SKM-1 (cell line): ENCODE data around the gene TRIM24.
"Not testable (repeated sequence)": the region's sequence is repeated elsewhere in the genome, so short reads cannot be mapped to it uniquely, and the experiment has no call there.

Experiments used
- DNase-seq: peaks from one replicate; lab custom pipeline; 2025; ENCODE audit not compliant: unreplicated experiment; lab: John Stamatoyannopoulos, UW

The TRIM24 gene

GRCh38 chr7:138459413-138460175 lies 465 bp upstream of the TRIM24 start:
- peak; percentile 99 for DNase-seq

DNA sequence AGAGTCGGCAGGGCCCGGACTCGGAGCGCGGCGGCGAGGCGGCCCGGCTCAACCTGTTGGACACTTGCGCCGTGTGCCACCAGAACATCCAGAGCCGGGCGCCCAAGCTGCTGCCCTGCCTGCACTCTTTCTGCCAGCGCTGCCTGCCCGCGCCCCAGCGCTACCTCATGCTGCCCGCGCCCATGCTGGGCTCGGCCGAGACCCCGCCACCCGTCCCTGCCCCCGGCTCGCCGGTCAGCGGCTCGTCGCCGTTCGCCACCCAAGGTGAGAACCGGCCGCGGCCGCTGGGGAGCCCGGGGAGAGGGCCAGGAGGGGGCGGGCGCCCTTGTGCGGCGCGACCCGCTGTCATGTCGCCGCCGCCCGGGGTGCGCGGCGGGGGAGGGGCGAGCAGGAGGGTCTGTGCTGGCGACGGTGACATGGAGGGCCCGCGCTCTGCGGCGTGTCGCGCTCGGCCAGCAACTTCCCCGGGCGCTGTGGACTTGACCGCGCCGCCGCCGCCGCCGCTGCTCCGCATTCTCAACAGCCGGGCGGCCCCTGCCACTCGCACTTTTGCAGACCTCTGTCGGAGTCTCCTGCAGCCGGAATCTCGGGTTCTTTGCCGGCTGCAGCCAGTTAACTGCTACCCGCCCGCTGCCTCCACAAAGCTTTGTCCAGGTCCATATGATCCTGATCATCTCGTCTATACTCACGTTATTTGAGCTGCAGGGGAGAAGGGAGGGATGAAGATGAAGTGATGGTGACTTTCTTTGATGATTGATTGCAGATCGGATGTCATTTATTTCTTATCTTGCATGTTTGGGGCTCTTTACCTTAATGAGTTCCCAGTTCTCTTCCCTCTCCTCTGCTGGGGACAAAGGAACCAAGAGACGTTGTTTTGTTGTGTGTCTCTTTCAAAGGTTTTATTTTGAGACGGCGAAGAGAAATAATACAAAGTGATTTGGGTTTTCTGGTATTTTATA lies 869 bp downstream of the TRIM24 start:
- DNase-seq: no peak

- DNase-seq: not testable (repeated sequence)
Observed at GRCh38 chr7:138463291-138463618, 3.2 kb downstream of the TRIM24 start.

DNA sequence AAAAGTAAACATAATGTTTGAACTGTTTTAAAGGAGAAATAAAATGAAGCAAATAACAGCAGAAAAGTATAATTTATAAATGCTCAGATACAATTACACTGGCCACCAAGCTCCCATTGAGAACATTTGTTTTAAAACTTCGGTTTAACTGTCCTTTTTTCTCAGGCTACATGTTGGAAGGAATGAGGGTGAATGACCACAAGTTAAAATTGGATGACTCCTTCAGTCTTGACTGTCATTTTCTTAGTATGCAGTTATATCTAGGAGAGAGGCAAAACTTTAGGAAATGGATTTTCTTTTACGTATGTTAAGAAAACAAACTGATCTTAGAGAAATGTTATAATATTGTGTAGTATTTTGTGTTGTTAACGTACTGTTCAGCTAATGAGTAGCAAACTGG lies 5.0 kb downstream of the TRIM24 start:
- no peak for DNase-seq

DNA sequence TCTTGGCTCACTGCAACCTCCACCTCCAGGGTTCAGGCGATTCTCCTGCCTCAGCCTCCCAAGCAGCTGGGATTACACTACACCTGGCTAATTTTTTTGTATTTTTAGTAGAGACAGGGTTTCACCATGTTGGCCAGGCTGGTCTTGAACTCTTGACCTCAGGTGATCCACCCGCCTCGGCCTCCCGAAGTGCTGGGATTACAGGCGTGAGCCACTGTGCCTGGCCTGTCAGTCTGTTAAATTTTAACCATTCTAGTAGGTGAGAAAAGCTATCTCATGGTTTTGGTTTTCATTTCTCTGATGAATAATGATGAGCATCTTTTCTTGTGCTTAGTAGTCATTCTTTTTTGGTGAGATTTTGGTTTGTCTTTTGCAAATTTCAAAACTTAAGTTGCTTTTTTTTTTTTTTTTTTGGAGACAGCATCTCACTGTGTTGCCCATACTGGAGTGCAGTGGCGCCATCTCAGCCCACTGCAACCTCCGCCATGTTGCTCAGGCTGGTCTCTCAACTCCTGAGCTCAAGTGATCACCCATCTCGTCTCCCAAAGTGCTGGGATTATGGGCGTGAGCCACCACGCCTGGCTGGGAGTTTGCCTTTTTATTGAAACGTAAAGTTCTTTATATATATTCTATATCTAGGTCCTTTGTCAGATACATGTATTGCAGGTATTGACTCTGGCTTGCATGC lies 6.2 kb downstream of the TRIM24 start:
- DNase-seq: not testable (repeated sequence)

DNA sequence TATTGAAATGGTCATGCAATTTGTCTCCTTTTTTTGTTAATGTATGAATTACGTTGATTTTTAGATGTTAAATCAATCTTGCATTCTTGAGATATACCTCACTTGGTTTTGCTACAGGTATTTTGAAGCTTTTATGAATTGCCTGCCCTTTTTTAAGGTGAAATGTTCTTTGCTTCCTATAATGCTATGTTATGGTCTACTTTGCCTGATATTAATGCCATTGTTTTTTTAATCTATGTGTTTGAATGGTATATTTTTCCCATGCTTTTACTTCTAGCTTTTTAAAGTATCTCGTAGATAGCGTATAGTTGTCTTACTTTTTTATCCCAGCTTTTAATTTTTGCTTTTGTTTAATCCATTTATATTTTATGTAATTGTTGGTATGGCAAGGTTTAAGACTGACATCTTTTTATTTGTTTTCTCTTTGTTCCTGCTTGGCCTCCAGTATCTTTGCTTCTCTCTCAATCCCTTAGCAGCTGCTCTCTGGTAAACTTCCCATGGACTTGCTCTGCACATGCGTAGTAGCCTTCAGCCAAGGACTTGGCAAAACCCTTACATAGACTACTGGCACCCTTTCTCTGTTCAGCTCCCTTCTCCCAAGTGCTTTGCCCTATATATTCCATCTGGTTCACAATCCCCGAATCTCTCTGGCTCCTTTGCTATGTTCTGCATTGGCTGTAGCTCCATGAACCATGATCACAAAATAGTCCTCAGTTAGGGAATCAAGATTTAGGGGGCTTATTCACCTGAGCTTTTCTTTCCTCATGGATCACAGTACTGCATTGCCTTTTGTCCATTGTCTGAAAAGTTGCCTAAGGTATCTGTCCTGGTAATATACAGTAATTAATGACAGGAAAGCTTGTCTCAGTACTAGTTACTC lies 8.4 kb downstream of the TRIM24 start:
- no peak for DNase-seq

GRCh38 chr7:138470391-138471157 lies 10.5 kb downstream of the TRIM24 start:
- no peak for DNase-seq

- no peak for DNase-seq
Observed at GRCh38 chr7:138472292-138473079, 12.4 kb downstream of the TRIM24 start.

GRCh38 chr7:138475377-138475776 lies 15.3 kb downstream of the TRIM24 start:
- DNase-seq: no peak

DNA sequence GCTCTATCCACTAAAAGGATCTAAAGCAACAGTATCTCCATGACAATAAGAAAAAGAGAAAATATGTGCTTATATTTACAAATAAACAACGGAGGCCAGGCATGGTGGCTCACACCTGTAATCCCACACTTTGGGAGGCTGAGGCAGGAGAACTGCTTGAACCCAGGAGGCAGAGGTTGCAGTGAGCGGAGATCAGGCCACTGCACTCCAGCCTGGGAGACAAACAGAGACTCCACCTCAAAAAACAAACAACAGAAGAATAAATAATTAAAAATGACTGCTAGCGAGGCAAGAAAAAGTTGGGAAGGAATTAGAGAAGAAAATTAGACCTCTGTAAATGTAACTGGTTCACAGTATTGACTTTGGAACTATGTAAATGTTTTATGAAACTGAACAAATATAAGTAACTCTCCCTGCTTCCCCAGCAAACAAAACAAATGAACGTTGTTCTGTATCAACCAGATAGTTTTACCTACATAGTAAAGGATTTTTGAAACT lies 17.1 kb downstream of the TRIM24 start:
- no peak for DNase-seq

DNA sequence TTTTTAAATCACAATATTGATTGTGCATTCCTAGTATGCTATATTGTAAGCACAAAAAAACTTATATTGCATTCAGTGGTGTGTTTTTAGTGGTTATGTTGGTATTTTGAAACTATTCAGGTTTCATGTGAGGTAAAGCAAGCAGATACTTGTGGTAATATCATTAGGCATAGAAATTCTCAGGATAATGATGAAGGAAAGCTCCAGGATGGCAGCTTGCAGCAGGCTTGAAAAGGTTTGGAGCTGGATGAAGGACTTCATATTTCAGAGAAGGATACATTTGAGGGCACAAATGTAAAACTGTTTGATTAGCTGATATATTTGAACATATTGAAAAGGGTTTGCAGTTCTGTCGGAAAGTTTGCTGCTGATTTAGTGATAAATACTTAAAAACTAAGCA lies 17.5 kb downstream of the TRIM24 start:
- no peak for DNase-seq

GRCh38 chr7:138478499-138478908 lies 18.4 kb downstream of the TRIM24 start:
- DNase-seq: no peak

DNA sequence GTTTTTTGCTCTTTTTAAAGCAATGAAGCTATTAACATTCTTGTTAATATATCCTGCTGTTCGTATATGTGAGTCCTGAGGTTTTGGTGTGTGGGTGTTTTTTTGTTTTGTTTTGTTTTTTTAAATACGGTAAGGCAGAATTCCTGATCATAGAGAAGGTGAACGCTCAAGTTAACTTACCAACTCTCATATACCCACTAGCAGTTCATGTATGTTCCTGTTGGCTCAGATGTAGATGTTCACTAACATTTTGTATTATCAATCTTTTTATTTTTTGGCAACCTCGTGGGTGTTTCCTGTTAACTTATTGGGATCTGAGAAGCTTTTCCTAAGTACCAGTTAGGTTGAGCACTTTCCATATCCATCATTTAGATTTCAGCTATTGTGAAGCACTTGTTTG lies 20.5 kb downstream of the TRIM24 start:
- no peak for DNase-seq

DNA sequence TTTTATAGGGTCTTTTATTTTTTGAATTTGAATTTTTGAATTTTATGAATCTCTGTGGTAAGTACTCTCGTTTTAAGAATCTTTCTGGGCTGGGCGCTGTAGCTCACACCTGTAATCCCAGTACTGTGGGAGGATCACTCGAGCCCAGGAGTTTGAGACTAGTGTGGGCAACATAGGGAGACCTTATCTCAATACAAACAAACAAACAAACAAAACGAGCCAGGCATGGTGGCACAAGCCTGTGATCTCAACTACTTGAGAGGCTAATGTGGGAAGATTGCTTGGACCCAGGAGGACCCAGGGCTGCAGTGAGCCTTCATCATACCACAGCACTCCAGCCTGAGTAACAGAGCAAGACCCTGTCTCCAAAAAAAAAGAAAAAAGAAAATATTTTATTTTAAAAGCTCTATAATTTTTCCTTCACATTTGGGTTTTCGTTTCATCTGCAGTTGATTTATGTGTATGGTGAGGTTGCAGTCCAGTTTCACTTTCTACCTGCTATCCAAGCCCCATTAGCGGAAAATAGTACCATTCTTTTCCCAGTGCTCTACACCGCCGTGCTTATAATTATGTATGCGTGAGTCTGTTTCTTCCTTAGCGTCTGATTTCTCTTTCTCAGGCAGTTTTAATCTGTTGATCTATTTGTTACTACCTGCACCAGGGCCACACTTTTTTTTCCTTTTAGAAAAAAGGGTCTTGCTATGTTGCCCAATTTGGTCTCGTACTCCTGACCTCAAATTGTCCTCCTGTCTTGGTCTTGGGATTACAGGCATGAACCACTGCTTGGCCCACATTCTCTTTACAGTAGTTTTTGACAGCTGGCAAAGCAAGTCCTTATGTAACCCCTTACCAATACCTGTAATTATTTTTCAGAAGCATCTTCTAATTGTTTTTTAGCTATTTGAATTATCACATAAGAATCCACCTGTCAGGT lies 21.7 kb downstream of the TRIM24 start:
- DNase-seq: no peak

- no peak for DNase-seq
Observed at GRCh38 chr7:138483531-138483930, 23.5 kb downstream of the TRIM24 start.

GRCh38 chr7:138485508-138485907 lies 25.4 kb downstream of the TRIM24 start:
- not testable (repeated sequence) for DNase-seq

DNA sequence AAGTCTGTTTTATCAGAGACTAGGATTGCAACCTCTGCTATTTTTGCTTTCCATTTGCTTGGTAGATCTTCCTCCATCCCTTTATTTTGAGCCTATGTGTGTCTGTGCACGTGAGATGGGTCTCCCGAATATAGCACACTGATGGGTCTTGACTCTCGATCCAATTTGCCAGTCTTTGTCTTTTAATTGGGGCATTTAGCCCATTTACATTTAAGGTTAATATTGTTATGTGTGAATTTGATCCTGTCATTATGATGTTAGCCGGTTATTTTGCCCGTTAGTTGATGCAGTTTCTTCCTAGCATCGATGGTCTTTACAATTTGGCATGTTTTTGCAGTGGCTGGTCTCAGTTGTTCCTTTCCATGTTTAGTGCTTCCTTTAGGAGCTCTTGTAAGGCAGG lies 29.1 kb downstream of the TRIM24 start:
- not testable (repeated sequence) for DNase-seq
